Fibroblast of pulmonary artery (primary cell): ENCODE data around the gene IFI44L.
A peak's percentile ranks its signal among the peaks of the same experiment; 100 is the strongest.

Source experiments
- DNase-seq: peaks from one replicate; pipeline ENCODE4 v3.0.0-alpha.2; 2010; ENCODE audit warnings: low read depth
- H3K4me3 ChIP-seq: replicated peaks from 2 replicates; pipeline ENCODE4 v1.5.1; 2011; ENCODE audit warnings: low read depth, mild to moderate bottlenecking, control low read depth, low read length, moderate library complexity
- TF ChIP-seq, protein P1 (sequence below): IDR thresholded peaks from 2 replicates; pipeline ENCODE4 v1.5.1; 2011; ENCODE audit warnings: mild to moderate bottlenecking, control low read depth, low read length, inconsistent platforms; ENCODE audit errors: missing control alignments

IFI44L gene

DNA sequence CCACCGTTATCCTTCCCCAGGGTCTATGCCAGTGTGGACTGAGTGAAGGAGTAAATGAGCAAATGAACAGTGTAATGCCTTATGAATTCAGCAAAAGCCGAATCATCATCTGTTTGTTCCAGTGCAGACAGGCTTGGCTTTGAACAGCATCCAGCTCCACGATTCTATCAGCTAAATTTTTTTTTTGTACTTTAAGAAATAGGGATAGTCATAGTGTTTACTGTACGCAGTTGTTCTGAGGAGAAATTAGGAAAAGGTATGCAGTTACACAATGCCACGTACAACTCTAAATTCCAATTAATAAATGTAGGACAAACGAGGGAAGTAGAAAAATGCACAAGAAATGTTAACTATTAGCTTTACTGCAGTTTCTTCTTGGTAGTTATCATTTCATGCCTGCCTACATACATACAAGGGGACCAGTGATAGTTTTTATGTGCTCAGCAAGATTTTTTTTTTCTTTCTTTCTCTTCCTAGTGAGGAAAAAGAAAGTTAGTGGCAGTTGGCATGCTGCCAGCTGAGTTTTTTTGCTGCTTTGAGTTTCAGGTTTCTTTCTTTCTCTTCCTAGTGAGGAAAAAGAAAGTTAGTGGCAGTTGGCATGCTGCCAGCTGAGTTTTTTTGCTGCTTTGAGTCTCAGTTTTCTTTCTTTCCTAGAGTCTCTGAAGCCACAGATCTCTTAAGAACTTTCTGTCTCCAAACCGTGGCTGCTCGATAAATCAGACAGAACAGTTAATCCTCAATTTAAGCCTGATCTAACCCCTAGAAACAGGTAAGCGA is at the start of gene IFI44L:
Gene IFI44L (plus strand): TSS at position 646 of the 777 bp plus-strand sequence. CDS start 7,468 bp downstream, outside the sequence.
- H3K4me3 ChIP-seq = peak within 1 kb of the TSS; percentile 50
- peak; percentile 76 for DNase-seq
- TF ChIP-seq, protein P1, sequence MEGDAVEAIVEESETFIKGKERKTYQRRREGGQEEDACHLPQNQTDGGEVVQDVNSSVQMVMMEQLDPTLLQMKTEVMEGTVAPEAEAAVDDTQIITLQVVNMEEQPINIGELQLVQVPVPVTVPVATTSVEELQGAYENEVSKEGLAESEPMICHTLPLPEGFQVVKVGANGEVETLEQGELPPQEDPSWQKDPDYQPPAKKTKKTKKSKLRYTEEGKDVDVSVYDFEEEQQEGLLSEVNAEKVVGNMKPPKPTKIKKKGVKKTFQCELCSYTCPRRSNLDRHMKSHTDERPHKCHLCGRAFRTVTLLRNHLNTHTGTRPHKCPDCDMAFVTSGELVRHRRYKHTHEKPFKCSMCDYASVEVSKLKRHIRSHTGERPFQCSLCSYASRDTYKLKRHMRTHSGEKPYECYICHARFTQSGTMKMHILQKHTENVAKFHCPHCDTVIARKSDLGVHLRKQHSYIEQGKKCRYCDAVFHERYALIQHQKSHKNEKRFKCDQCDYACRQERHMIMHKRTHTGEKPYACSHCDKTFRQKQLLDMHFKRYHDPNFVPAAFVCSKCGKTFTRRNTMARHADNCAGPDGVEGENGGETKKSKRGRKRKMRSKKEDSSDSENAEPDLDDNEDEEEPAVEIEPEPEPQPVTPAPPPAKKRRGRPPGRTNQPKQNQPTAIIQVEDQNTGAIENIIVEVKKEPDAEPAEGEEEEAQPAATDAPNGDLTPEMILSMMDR = no peak

DNA sequence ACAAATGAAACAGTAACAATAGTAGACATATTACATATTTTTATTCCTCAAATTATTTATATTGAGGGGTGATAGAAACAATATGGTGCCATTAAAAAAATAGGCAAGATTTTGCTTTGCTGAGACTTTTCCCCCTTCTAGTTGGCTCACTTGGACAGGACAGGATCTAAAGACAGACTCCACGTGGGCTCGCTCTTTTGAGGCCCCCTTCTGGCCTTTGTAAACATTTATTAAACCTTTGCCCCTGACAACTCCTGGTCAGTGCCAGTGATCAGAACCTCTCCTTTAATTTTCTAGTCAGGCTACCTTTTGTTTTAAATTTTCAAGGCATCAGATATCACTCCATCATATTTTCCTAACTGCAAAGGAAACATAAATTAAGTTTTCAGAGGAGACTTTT is 49.7 kb upstream of the IFI44L start:
- TF ChIP-seq, protein P1 = peak; percentile 7
- no peak overlapping the region for H3K4me3 ChIP-seq
- no peak for DNase-seq

DNA sequence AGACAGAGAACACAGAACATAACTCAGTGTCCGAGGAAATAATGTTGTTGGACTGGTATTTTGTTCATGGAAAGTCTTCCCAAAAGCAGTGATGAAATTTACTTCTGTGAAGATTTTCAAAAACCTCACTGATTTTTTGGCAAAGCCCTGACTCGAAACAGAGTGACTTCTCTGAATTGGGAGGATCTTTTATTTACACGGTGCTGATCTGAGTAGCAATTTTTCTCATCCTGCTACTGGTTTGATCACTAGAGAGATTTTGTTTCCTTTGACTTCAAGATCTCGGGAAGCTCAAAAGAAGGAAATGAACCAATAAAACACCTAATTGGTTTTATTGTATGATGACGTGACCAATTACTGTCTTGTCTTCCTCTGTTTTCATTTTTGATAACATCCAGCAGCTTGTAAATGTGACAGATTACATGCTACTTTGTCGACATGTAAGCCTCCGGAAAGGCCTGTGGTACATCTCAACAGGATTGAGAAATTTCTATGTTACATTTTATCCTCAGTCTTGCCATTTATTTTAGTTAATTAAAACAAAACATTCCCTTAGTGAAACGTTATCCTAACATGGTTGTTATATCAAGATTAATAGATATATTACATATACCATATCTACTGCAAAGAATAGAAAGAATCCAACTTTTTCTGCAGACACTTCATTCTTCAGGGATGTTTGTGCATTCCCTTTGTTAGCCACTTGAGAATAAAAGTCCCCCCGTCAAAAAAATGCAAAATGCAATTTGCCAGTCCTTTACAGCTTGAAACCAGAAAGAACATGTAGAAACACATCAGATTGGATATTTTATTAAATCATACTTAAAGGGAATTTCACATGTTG is 42.8 kb upstream of the IFI44L start:
- no peak overlapping the region for H3K4me3 ChIP-seq
- TF ChIP-seq, protein P1 = no peak
- peak; percentile 21 for DNase-seq

DNA sequence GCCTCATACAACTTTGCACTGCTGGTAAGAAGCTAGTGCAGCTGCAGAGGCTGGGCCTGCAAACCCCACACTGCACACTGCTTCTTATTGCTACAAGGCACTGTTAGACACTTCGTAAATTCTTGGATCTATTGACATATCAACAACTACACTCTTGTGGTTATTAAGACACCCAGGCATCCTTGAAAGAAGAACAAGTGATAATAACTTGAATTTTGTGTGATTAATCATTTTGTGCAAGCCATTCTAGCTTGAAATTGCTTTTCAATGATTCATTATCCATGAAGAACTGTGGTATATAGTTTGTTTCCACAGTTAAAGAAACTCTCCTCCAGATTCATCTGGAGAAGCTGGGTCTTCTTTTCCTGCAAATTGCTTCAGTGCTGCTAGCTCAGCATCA is 33.7 kb upstream of the IFI44L start:
- TF ChIP-seq, protein P1 = no peak
- peak; percentile 14 for DNase-seq
- H3K4me3 ChIP-seq = no peak overlapping the region

DNA sequence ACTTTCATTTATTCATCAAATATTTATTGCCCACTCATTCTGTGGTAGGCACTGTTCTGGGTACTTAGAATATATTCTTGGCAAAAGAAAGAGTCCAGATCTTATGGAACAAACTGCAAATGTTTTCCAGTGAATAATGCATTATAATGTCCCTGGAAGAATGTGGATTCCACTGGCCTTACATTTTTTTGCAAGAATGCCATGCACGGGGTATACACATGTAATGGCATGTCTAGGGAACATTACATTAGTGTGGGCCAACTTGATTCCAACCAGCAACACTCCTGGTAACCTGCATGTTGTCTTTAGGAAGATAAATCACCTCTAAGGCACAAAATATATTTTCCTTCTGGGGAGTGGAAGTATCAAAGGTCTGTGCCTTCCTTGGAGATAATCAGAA is 33.0 kb upstream of the IFI44L start:
- H3K4me3 ChIP-seq = no peak overlapping the region
- TF ChIP-seq, protein P1 = no peak
- DNase-seq = no peak

DNA sequence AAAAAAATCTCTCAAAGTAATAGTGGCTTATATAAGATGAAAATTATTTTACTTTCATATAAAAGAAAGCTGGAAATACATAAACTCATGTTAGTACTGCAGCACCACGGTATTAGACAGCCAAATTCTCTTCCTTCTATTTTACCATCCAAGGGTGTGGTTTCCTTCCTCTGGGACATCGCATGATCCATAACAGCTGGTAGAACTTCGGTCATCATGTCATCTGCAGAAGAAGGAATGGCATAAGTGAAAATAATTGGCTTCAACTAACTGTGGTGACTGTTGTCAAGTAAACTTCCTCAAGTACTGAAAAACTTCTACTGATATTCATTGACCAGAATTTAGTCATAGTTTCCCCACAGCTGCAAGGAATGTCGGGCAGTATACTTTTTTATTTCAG is 28.3 kb upstream of the IFI44L start:
- TF ChIP-seq, protein P1 = no peak
- DNase-seq = peak; percentile 20

More for the DNA sequence above, 28.3 kb upstream of the IFI44L start:
- no peak overlapping the region for H3K4me3 ChIP-seq
